ENCODE results near the gene GJC3. TPM values are rescaled to one million over a fixed set of nuclear protein-coding genes. Genes with fewer than 3 reads are reported as not detected.

The GJC3 gene
- total RNA-seq, 1 experiment from 2014 or later = 2.3 TPM

DNA sequence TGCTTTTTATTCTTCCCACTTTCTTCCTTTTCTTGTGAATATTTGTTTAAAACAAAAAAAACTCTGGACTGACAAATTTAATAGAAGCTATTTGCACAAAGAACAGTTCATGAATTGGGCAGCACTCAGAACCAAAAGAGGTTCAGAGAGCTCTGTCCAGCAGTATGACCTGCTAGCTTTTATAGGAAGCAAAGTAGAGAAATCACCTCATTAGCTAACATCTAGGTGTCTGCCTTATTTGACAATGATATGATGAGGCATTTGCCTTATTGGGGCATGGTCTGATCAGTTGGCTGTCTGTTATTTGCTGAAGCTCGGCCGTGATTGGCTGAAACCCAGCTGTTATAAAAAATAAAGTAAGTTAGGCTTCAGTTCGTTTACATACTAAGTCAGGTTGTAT is 9.3 kb downstream of the GJC3 start:
- H3K9ac ChIP-seq (ENCODE audit: extremely low read depth, insufficient read length, low read length) = no peak overlapping the region
- no peak overlapping the region for H3K4me2 ChIP-seq (ENCODE audit: insufficient read depth, insufficient read length, low read length)

More for the DNA sequence above, 9.3 kb downstream of the GJC3 start:
- H3K27ac ChIP-seq (ENCODE audit: insufficient read length, low read depth, low read length) = no peak overlapping the region
- H4K91ac ChIP-seq (ENCODE audit: insufficient read length, low read depth, low read length) = no peak overlapping the region
- no peak overlapping the region for H3K14ac ChIP-seq (ENCODE audit: insufficient read depth, low read length)
- H4K8ac ChIP-seq (replicated peaks; ENCODE audit: insufficient read length, low read depth, low read length) = no peak overlapping the region
- no peak overlapping the region for H3K18ac ChIP-seq (ENCODE audit: insufficient read length, low read depth, low read length)
- H3T11ph ChIP-seq (ENCODE audit: low read length) = no peak overlapping the region
- peaks cover 5% of the 10 kb centered on the region for H3K27me3 Mint-ChIP-seq (ENCODE audit: low read depth)
- H3K27ac Mint-ChIP-seq = no peak overlapping the region
- no peak overlapping the region for H2AFZ ChIP-seq (ENCODE audit: low read length)
- peaks cover 19 to 30% (median 20%) of the 10 kb centered on the region in 3 experiments for H3K36me3 Mint-ChIP-seq (ENCODE audit: insufficient read depth in 1 of 3, low read depth in 3 of 3)
- no peaks in the 10 kb centered on the region for H3K27me3 ChIP-seq (ENCODE audit: insufficient read depth, low read length)
- no peak overlapping the region for H2BK15ac ChIP-seq (ENCODE audit: low read depth, low read length)
- H2BK12ac ChIP-seq (ENCODE audit: insufficient read length, low read depth, low read length) = no peak overlapping the region
- H2BK5ac ChIP-seq (ENCODE audit: insufficient read length, low read length) = no peak overlapping the region
- no peaks in the 10 kb centered on the region for H3K79me2 ChIP-seq (ENCODE audit: insufficient read depth, low read length)
- H3K9me3 Mint-ChIP-seq = peaks cover 25 to 26% of the 10 kb centered on the region in 2 experiments
- H3K23me2 ChIP-seq (ENCODE audit: insufficient read length, low read depth, low read length, poor library complexity, severe bottlenecking) = no peaks in the 10 kb centered on the region
- no peak overlapping the region for H2BK20ac ChIP-seq (ENCODE audit: low read depth, low read length, poor library complexity, severe bottlenecking)
- TF ChIP-seq, protein P1, sequence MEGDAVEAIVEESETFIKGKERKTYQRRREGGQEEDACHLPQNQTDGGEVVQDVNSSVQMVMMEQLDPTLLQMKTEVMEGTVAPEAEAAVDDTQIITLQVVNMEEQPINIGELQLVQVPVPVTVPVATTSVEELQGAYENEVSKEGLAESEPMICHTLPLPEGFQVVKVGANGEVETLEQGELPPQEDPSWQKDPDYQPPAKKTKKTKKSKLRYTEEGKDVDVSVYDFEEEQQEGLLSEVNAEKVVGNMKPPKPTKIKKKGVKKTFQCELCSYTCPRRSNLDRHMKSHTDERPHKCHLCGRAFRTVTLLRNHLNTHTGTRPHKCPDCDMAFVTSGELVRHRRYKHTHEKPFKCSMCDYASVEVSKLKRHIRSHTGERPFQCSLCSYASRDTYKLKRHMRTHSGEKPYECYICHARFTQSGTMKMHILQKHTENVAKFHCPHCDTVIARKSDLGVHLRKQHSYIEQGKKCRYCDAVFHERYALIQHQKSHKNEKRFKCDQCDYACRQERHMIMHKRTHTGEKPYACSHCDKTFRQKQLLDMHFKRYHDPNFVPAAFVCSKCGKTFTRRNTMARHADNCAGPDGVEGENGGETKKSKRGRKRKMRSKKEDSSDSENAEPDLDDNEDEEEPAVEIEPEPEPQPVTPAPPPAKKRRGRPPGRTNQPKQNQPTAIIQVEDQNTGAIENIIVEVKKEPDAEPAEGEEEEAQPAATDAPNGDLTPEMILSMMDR (conservative IDR thresholded peaks at IDR 0.05) = no peak
- DNase-seq = no peak
- H3K4me1 ChIP-seq (ENCODE audit: insufficient read depth, low read length) = no peaks in the 10 kb centered on the region
- no peak overlapping the region for H3K4ac ChIP-seq (ENCODE audit: low read depth, low read length)
- H3K56ac ChIP-seq (ENCODE audit: insufficient read length, low read depth, low read length) = no peak overlapping the region
- no CpG with 5 or more reads among the region's 3 CpGs for WGBS (ENCODE audit: extremely low coverage, insufficient read length, low lambda C conversion rate)
- H3K4me3 Mint-ChIP-seq = peak overlapping the region; percentile 75; a peak in 3 of 5 replicates
- no peaks in the 10 kb centered on the region for H4K20me1 ChIP-seq (ENCODE audit: control insufficient read depth, insufficient read depth, insufficient read length)
- H3K23ac ChIP-seq (ENCODE audit: insufficient read length, low read depth, low read length) = no peak overlapping the region
- no peak overlapping the region for H4K5ac ChIP-seq (ENCODE audit: insufficient read length, low read depth, low read length)
- H3K4me1 Mint-ChIP-seq = 0 out of 4 replicates have a peak, but pooled peaks cover 0 to 2% of the 10 kb centered on the region in 2 experiments
- H3K9me3 ChIP-seq (ENCODE audit: control insufficient read depth, low read depth, low read length) = peaks cover 8% of the 10 kb centered on the region
- no peaks in the 10 kb centered on the region for H3K79me1 ChIP-seq (ENCODE audit: insufficient read depth, low read depth, low read length, poor library complexity, severe bottlenecking)
- no peak overlapping the region for H2BK120ac ChIP-seq (ENCODE audit: low read depth, low read length, poor library complexity, severe bottlenecking)
- no peak overlapping the region for H2AK5ac ChIP-seq (ENCODE audit: insufficient read length, low read length)
